Activated CD8-positive, alpha-beta memory T cell treated with anti-CD3 and anti-CD28 coated beads, Interleukin-2, amount 50 U/mL, for 1 hour (primary cell): ENCODE measurements around the gene PCSK1N.

Source experiments
- DNase-seq: peaks from one replicate; pipeline ENCODE4 v3.0.0-alpha.2; 2020; ENCODE audit errors: extremely low read depth

PCSK1N gene

DNA sequence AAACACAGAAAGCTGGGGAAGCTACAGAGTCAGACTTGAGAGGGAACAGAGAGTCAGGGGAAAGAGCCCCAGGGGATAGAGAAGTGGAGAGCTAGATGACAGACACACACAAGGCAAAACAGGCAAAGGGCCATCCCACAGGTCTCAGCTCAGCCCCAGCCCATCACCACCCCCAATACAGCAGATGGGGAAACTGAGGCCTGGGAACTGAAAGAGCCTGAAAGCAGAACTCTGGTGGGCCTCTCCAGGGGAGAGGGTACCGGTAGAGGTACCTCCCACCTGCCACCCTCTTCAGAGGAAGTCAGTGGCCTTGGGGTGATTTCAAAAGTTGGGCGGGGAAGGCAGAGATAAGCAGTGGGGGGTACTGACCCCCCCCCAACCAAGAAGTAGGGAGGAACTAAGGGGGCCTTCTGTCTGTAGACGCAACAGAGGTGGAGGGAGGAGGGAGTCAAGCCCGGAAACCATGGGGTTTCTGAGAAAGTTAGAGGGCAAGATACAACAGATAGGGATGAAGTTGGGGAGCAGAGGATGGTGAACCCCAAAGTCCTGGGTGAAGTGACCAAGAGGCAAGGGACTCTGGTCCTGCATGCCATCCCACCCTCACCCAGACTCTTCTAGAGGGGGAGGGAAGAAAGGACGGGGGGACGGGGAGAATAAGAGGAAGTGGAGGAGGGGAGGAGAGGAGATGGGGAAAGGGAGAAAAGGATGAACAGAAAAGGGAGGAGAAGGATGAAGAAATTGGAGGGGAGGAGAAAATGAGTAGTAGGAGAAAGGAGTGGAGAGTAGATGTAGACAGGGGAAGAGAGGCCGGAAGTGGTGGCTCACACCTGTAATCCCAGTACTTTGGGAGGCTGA lies 45.8 kb downstream of the PCSK1N start:
- no peak for DNase-seq

DNA sequence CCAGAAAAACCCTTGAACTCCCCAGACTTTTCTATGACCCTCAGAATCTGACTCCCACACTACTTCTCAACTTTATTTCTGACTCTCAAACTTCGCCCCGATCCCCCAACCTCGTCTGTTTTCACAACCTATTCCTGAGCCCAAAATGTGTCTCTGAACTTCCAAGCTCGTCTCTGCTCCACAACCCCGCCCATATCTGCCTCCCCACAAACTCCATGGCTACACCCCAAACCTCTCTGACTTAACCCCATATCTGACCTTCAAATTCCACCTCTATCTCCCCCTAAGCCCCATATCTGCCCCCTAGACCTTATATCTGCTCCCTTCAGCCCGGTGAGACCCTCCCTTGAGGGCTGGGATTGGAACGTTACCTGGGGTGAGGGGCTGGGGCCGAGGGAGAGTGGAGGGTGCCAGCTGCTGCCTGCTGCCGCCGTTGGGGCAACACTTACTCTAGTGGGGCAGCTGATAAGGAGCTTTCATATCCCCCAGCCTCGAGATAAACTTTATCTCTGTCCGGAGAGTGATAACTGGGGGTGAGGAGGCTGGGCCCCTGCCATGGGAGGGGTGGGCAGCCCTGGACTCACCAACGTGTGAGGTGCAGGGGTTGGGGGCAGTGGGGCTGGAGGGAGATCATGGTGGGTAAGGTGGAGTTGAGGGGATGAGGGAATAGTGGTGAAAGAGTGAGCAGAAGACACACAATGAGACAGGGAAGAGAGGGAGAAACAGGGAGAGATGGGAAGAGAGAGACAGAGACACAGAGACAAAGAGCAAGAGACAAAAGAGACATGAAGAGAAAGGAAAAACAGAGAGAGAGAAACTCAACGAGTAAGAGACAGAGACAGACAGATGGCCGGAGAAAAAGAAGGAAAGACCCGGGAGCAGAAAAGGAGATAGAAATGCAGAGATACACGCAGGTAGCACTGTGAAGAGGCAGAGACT lies 47.6 kb downstream of the PCSK1N start:
- no peak for DNase-seq

DNA sequence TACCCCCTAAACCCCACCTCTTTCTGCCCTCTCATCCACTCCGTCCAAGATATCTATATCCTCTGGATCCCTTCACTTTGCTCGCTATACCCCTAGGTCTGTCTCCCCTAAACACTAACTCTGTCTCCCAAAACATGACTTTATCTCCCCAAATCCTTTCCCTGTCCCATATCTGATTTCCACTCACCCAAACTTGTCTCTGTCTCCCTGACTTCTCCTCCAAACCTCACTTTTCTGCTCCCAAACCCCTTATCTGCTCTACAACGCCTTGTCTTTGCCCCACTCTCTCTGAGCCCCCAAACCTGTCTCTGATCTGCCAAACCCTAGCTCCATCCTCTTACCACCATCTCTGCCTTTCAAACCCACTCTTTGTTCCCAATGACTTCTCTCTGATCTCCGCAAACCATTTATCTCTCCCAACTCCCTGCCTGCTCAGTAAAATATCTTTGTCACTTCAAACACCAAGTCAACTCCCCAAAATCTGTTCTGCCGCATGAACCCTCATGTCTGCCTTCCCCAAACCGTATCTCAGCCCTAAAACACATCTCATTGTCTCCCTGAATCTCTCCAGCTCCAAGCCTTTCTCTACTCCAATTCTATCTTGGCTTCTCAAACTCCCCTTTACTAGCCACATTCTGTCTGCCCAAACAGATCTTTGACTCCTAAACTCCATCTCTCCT lies 48.4 kb downstream of the PCSK1N start:
- no peak for DNase-seq

DNA sequence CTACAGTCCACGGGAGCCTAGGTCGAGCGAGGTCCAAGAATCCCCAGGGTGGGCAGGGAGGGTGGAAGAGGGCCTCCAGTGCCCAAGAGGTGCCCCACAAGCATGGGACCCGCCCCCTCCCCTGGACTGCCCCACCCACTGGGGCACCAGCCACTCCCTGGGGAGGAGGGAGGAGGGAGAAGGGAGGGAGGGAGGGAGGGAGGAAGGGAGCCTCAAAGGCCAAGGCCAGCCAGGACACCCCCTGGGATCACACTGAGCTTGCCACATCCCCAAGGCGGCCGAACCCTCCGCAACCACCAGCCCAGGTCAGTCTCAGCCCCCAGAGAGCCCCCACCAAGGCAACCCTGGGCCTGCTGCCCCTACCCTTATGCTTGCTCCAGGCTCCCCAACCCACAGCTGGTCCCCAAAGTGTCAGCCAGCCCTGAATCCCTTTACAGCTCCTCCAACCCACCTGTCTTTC lies 49.0 kb downstream of the PCSK1N start, which contains the start of gene GATA1:
GATA1 (plus strand) TSS at position 250 of the 460 bp plus-strand sequence. CDS start 4,520 bp downstream, outside the sequence.
- DNase-seq, result no peak

GRCh38 chrX:48785540-48786214 lies 49.7 kb downstream of the PCSK1N start:
- no peak for DNase-seq

DNA sequence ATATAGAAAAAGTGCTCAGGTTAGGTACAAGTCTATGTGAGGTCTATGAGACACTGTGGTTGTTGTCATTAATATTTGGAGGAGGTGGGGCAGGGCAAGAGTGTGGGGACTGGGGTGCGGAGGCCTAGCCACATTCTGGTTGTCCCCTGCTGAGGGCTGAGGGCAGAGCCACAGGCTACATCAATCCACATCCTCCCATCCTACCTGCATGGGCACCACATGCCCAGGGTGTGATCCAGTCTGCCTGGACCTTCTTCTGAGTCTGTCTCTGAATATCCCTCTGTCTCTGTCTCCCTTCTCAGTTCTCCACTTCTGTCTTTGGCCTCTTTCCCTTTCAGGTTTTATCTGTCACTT lies 50.2 kb downstream of the PCSK1N start:
- DNase-seq, result no peak

- no peak for DNase-seq
Observed at GRCh38 chrX:48784726-48785125, 50.7 kb downstream of the PCSK1N start.

- DNase-seq, result no peak
Observed at GRCh38 chrX:48782795-48783194, 52.6 kb downstream of the PCSK1N start.

DNA sequence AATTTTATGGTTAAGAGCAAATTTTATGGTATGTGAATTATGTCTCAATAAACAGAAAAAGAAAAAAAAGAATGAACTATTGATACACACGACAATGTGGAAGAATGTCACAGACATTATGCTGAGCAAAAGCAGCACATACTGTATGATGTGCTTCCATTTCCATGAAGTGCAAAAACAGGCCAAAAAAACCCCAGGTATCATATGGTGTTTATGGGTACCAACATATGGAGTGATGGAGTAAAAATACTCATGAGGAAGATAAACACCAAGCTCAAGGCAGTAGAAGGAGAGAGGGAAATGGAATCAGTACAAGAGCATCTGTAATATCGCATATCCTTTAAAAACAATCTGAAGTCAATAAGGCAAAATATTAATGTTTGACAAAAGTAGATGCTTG lies 53.2 kb downstream of the PCSK1N start:
- DNase-seq, result no peak

- no peak for DNase-seq
Observed at GRCh38 chrX:48781705-48782104, 53.7 kb downstream of the PCSK1N start.
